ENCODE measurements around the gene CTNNBIP1. TPM values are rescaled to one million over a fixed set of nuclear protein-coding genes. Genes with fewer than 3 reads are reported as not detected.

CTNNBIP1 gene
- total and polyA plus RNA-seq, 2 donors from 2014 or later: 21.9 to 26.4 TPM

- FAIRE-seq (no peak), DNase-seq (no peak)
- no peak overlapping the region for H3K4me3 ChIP-seq (ENCODE audit: low read length in 3 of 3)
- H3K27me3 ChIP-seq (ENCODE audit: control insufficient read depth, insufficient read depth, low read length): no peaks in the 10 kb centered on the region
- intact Hi-C loops (cut with DNase I): no loop called here
- TF ChIP-seq CTCF (IDR thresholded peaks at IDR 0.05; ENCODE audit: borderline replicate concordance, extremely low read depth, insufficient read depth): no peak
- H3K4me1 ChIP-seq (ENCODE audit: control insufficient read depth in 2 of 3, insufficient read depth in 2 of 3, low read depth in 1 of 3, low read length in 3 of 3): peaks cover 0 to 12% (median 7%) of the 10 kb centered on the region in 3 donors
- H3K36me3 ChIP-seq (ENCODE audit: control insufficient read depth in 2 of 3, insufficient read depth in 3 of 3, low read length in 3 of 3): peaks cover 0 to 6% (median 5%) of the 10 kb centered on the region in 3 donors
- no peaks in the 10 kb centered on the region for H3K9me3 ChIP-seq (ENCODE audit: control insufficient read depth in 2 of 3, insufficient read depth in 1 of 3, low read length in 3 of 3)
- no peak overlapping the region for H3K9ac ChIP-seq (ENCODE audit: low read length in 3 of 3)
- no peak overlapping the region for H3K27ac ChIP-seq (ENCODE audit: low read depth in 2 of 2, low read length in 2 of 2)
Observed at GRCh38 chr1:9874412-9874811, 35.7 kb downstream of the CTNNBIP1 start.

GRCh38 chr1:9873992-9874391 is 36.1 kb downstream of the CTNNBIP1 start:
- DNase-seq: no peak
- H3K27me3 ChIP-seq (ENCODE audit: control insufficient read depth, insufficient read depth, low read length): no peaks in the 10 kb centered on the region
- H3K4me1 ChIP-seq (ENCODE audit: control insufficient read depth in 2 of 3, insufficient read depth in 2 of 3, low read depth in 1 of 3, low read length in 3 of 3): peaks cover 0 to 12% (median 7%) of the 10 kb centered on the region in 3 donors
- H3K9me3 ChIP-seq (ENCODE audit: control insufficient read depth in 2 of 3, insufficient read depth in 1 of 3, low read length in 3 of 3): no peaks in the 10 kb centered on the region
- H3K4me3 ChIP-seq (ENCODE audit: low read length in 3 of 3): no peak overlapping the region
- peaks cover 0 to 10% (median 5%) of the 10 kb centered on the region in 3 donors for H3K36me3 ChIP-seq (ENCODE audit: control insufficient read depth in 2 of 3, insufficient read depth in 3 of 3, low read length in 3 of 3)
- TF ChIP-seq CTCF (IDR thresholded peaks at IDR 0.05; ENCODE audit: borderline replicate concordance, extremely low read depth, insufficient read depth): no peak
- H3K9ac ChIP-seq (ENCODE audit: low read length in 3 of 3): no peak overlapping the region
- intact Hi-C loops (cut with DNase I): no loop called here
- no peak overlapping the region for H3K27ac ChIP-seq (ENCODE audit: low read depth in 2 of 2, low read length in 2 of 2)
- no peak for FAIRE-seq

- FAIRE-seq: no peak
- H3K4me1 ChIP-seq (ENCODE audit: control insufficient read depth in 2 of 3, insufficient read depth in 2 of 3, low read depth in 1 of 3, low read length in 3 of 3): peaks cover 0 to 11% (median 7%) of the 10 kb centered on the region in 3 donors
- intact Hi-C loops (cut with DNase I): no loop called here
- DNase-seq: no peak
- H3K27me3 ChIP-seq (ENCODE audit: control insufficient read depth, insufficient read depth, low read length): no peaks in the 10 kb centered on the region
- H3K9me3 ChIP-seq (ENCODE audit: control insufficient read depth in 2 of 3, insufficient read depth in 1 of 3, low read length in 3 of 3): no peaks in the 10 kb centered on the region
- H3K27ac ChIP-seq (ENCODE audit: low read depth in 2 of 2, low read length in 2 of 2): no peak overlapping the region
- no peak for TF ChIP-seq CTCF (IDR thresholded peaks at IDR 0.05; ENCODE audit: borderline replicate concordance, extremely low read depth, insufficient read depth)
- peaks cover 0 to 10% (median 5%) of the 10 kb centered on the region in 3 donors for H3K36me3 ChIP-seq (ENCODE audit: control insufficient read depth in 2 of 3, insufficient read depth in 3 of 3, low read length in 3 of 3)
- no peak overlapping the region for H3K4me3 ChIP-seq (ENCODE audit: low read length in 3 of 3)
- H3K9ac ChIP-seq (ENCODE audit: low read length in 3 of 3): no peak overlapping the region
Observed at GRCh38 chr1:9873385-9873784, 36.7 kb downstream of the CTNNBIP1 start.
